HCT116 (cell line): Measurements from ENCODE around the gene NNAT. TPM values are rescaled to one million over a fixed set of nuclear protein-coding genes. Genes with fewer than 3 reads are reported as not detected.
A peak's percentile ranks its signal among the peaks of the same experiment; 100 is the strongest.

Experiments used
- ATAC-seq: fragments of 200-7000 bp; cut with Tn5 transposase; 2 replicates; pipeline ENCODE4 v1.9.1; 2020; ENCODE audit warnings: mild to moderate bottlenecking, moderate library complexity
- BruUV-seq: library from RNA; stranded (reverse); fragments of 400-500 nt; replicated peaks from 2 replicates; lab custom pipeline; 2021; lab: Mats Ljungman, UMichigan
- CTCF ChIA-PET: fragments of 300-600 bp; sonication (Branson Sonifier 250); formaldehyde crosslinking; loops from one replicate; lab custom pipeline; 2021; ENCODE audit warnings: antibody characterized with exemption; lab: Charles Lee
- POLR2A ChIA-PET: fragments of 300-600, 350-600 bp; sonication (Branson Sonifier 250); formaldehyde crosslinking; loops from one replicate; lab custom pipeline; 2021; ENCODE audit warnings: antibody characterized with exemption; lab: Charles Lee
- RAD21 ChIA-PET, 2 experiments: fragments of 300-600 bp; sonication (Branson Sonifier 250); formaldehyde crosslinking; loops; one replicate each; lab custom pipeline; 2023; ENCODE audit warnings: low total read pairs in 2 of 2; ENCODE audit not compliant: uncharacterized antibody in 2 of 2, unreplicated experiment in 2 of 2, low non-redundant PET in 1 of 2; lab: Charles Lee
- DNase-seq: peaks from one replicate; pipeline ENCODE4 v3.0.0-alpha.2; 2010; ENCODE audit warnings: low read depth, low spot score
- H2AFZ ChIP-seq: fragments of 200-600 bp; shearing (Covaris generic), sonication (generic); 2 replicates; pipeline ENCODE4 v1.6.1; 2017; ENCODE audit warnings: low read depth, mixed run types, mixed read lengths, antibody characterized with exemption, low read length; ENCODE audit not compliant: poor library complexity, severe bottlenecking
- H3K27ac ChIP-seq: 2 replicates; pipeline ENCODE4 v1.5.1; 2012; ENCODE audit warnings: low read depth, low read length
- H3K27me3 ChIP-seq: fragments of 200-600 bp; sonication (generic); 2 replicates; pipeline ENCODE4 v1.6.1; 2016; ENCODE audit warnings: mixed run types, low read length, mixed read lengths; ENCODE audit not compliant: insufficient read depth
- H3K36me3 ChIP-seq, 2 experiments: fragments of 200-500 bp in 1 of 2; fragments of 200-600 bp in 1 of 2; sonication (Bioruptor generic) in 1 of 2; sonication (generic) in 1 of 2; 2 replicates each; pipeline versions ENCODE4 v1.5.1 to v1.6.1; 2014 to 2016; ENCODE audit warnings: low read length in 2 of 2, inconsistent platforms in 1 of 2, mixed read lengths in 1 of 2, mixed run types in 1 of 2; ENCODE audit not compliant: insufficient read depth in 2 of 2, control insufficient read depth in 1 of 2
- H3K4me1 ChIP-seq, 2 experiments: fragments of 200-600 bp in 1 of 2; sonication (generic) in 1 of 2; 2 replicates each; pipeline versions ENCODE4 v1.5.1 to v1.6.1; 2012 to 2017; ENCODE audit warnings: low read length in 2 of 2, inconsistent platforms in 1 of 2, mild to moderate bottlenecking in 1 of 2, mixed read lengths in 1 of 2, mixed run types in 1 of 2, moderate library complexity in 1 of 2; ENCODE audit not compliant: insufficient read depth in 2 of 2, control insufficient read depth in 1 of 2
- H3K4me2 ChIP-seq: fragments of 200-600 bp; sonication (generic); 2 replicates; pipeline ENCODE4 v1.6.1; 2017; ENCODE audit warnings: mixed run types, low read length, mixed read lengths
- H3K4me3 ChIP-seq, 2 experiments: fragments of 200-600 bp in 1 of 2; sonication (generic) in 1 of 2; replicated peaks in 1 of 2; 2 replicates each; pipeline ENCODE4 v1.5.1; 2011 to 2016; ENCODE audit warnings: low read length in 2 of 2, control low read depth in 1 of 2, low read depth in 1 of 2, mild to moderate bottlenecking in 1 of 2, mixed read lengths in 1 of 2, mixed run types in 1 of 2
- H3K79me2 ChIP-seq: fragments of 200-600 bp; sonication (generic); 2 replicates; pipeline ENCODE4 v1.6.1; 2017; ENCODE audit warnings: mild to moderate bottlenecking, mixed run types, low read length, moderate library complexity, mixed read lengths; ENCODE audit not compliant: insufficient read depth
- H3K9ac ChIP-seq: fragments of 200-600 bp; sonication (generic); 2 replicates; pipeline ENCODE4 v1.6.1; 2016; ENCODE audit warnings: low read length, mixed read lengths
- H3K9me2 ChIP-seq: fragments of 200-600 bp; sonication (generic), shearing (Covaris generic); 2 replicates; pipeline ENCODE4 v1.6.1; 2017; ENCODE audit warnings: mixed run types, mild to moderate bottlenecking, moderate library complexity; ENCODE audit not compliant: insufficient read depth
- H3K9me3 ChIP-seq, 2 experiments: fragments of 200-500 bp in 1 of 2; fragments of 200-600 bp in 1 of 2; sonication (Bioruptor generic) in 1 of 2; sonication (generic) in 1 of 2; 2 replicates each; pipeline ENCODE4 v1.6.1; 2014 to 2017; ENCODE audit warnings: low read length in 2 of 2, mixed read lengths in 2 of 2, inconsistent platforms in 1 of 2, low read depth in 1 of 2, mild to moderate bottlenecking in 1 of 2, mixed run types in 1 of 2, moderate library complexity in 1 of 2; ENCODE audit not compliant: control insufficient read depth in 1 of 2, insufficient read depth in 1 of 2
- H4K20me1 ChIP-seq: fragments of 200-600 bp; sonication (generic), shearing (Covaris generic); 2 replicates; pipeline ENCODE4 v1.6.1; 2017; ENCODE audit warnings: mixed run types, mild to moderate bottlenecking, moderate library complexity; ENCODE audit not compliant: insufficient read depth
- CEBPB ChIP-seq: IDR thresholded peaks from 2 replicates; pipeline ENCODE4 v1.6.1; 2012; ENCODE audit warnings: low read depth
- MAX ChIP-seq: IDR thresholded peaks from 2 replicates; pipeline ENCODE4 v1.6.1; 2012
- POLR2AphosphoS5 ChIP-seq: IDR thresholded peaks from 2 replicates; pipeline ENCODE4 v1.6.1; 2011; ENCODE audit warnings: mild to moderate bottlenecking, low read depth, low read length, moderate library complexity
- ZBTB33 ChIP-seq: IDR thresholded peaks from 2 replicates; pipeline ENCODE4 v1.6.1; 2011; ENCODE audit warnings: mild to moderate bottlenecking, low read length, moderate library complexity; ENCODE audit not compliant: insufficient replicate concordance; ENCODE audit errors: extremely low read depth
- intact Hi-C: fragments of 100-400 bp; cut with micrococcal nuclease; formaldehyde crosslinking; loops from 2 replicates; pipeline ENCODE4 v1.10.0; 2022
- total RNA-seq: library from RNA; stranded (reverse); gene quantifications from one replicate; pipeline ENCODE4 v1.2.1, GENCODE V29; 2021; ENCODE audit not compliant: unreplicated experiment

The NNAT gene
- total RNA-seq, 1 experiment from 2014 or later: not detected

GRCh38 chr20:37526238-37526838 is 5.3 kb downstream of the NNAT start:
- intact Hi-C loops: no loop called here
- H2AFZ ChIP-seq: no peak overlapping the region
- BruUV-seq: no TSS peak

More at GRCh38 chr20:37526238-37526838, 5.3 kb downstream of the NNAT start:
- DNase-seq: no peak
- Histone ChIP-seq H3K9ac (peak overlapping the region; percentile 86), H3K4me3 (peak overlapping the region; percentile 85 to 97), H3K4me1 (peaks cover 28 to 51% of the 10 kb centered on the region in 2 experiments), H3K27ac (peak overlapping the region; percentile 8; the same call in 1 of the 2 replicates), H3K9me3 (no peaks in the 10 kb centered on the region), H3K27me3 (no peaks in the 10 kb centered on the region), H3K36me3 (no peaks in the 10 kb centered on the region; a peak in 1 of 4 replicates), H4K20me1 (no peaks in the 10 kb centered on the region)
- RAD21 ChIA-PET: no interaction called here
- POLR2A ChIA-PET: no interaction called here
- CTCF ChIA-PET: no interaction called here
- no peak for TF ChIP-seq POLR2AphosphoS5
- TF ChIP-seq MAX: peak; percentile 12; the same call in 1 of the 2 replicates
- no peak for TF ChIP-seq CEBPB
- TF ChIP-seq ZBTB33: no peak
- TF ChIP-seq, all 23 proteins: peak for 1
- Histone ChIP-seq H3K9me2 (no peaks in the 10 kb centered on the region), H3K79me2 (peaks cover 61% of the 10 kb centered on the region), H3K4me2 (peak overlapping the region; percentile 95)
- ATAC-seq: no peak
